Right cardiac atrium (tissue), 5 donors: ENCODE measurements around the gene FCHSD2. TPM values are rescaled to one million over a fixed set of nuclear protein-coding genes. Genes with fewer than 3 reads are reported as not detected.

Experiments
- ATAC-seq, 2 donors: fragments of 200-7000 bp; cut with Tn5 transposase; one replicate each; pipeline versions ENCODE4 v1.8.0 to v1.9.1; 2020; ENCODE audit warnings: moderate library complexity in 2 of 2, mild to moderate bottlenecking in 1 of 2
- DNase-seq, 3 donors: peaks; one replicate each; pipeline ENCODE4 v3.0.0-alpha.2; 2020
- H3K27ac ChIP-seq: one replicate; pipeline ENCODE4 v1.5.1; 2013; ENCODE audit warnings: mild to moderate bottlenecking, low read length, control low read depth, moderate library complexity
- H3K27me3 ChIP-seq: one replicate; pipeline ENCODE4 v1.6.1; 2013; ENCODE audit not compliant: control insufficient read depth, insufficient read depth
- H3K4me1 ChIP-seq: one replicate; pipeline ENCODE4 v1.6.1; 2013; ENCODE audit warnings: low read length; ENCODE audit not compliant: control insufficient read depth, insufficient read depth
- H3K4me3 ChIP-seq: one replicate; pipeline ENCODE4 v1.5.1; 2013; ENCODE audit warnings: low read length, control low read depth
- H3K9me3 ChIP-seq: one replicate; pipeline ENCODE4 v1.6.1; 2013; ENCODE audit warnings: low read length; ENCODE audit not compliant: control insufficient read depth
- WGBS: extraction: QIAGEN DNeasy Blood & Tissue Kit; methylation state at CpG from one replicate; pipeline ENCODE4 v1.1.7; 2013; 5-methylcytosine and 5-hydroxymethylcytosine counted together
- intact Hi-C, 4 donors: fragments of 100-400 bp; cut with DNase I; formaldehyde crosslinking; loops; one replicate each; pipeline versions ENCODE4 v1.11.0 to v1.14.0; 2022 to 2023
- polyA plus RNA-seq: library from polyadenylated mRNA; stranded (reverse); fragments of 200-250 nt; gene quantifications from one replicate; pipeline ENCODE4 v1.2.3, GENCODE V29; 2013
- total RNA-seq, 4 donors: library from RNA; stranded (reverse); fragmentation: NEBNext Ultra II Directional; extraction: Animal tissue kit (Norgen Biotek cat#: 25700); gene quantifications; one replicate each; pipeline ENCODE4 v1.2.1, GENCODE V29; 2021
- donor health status: healthy with polysubstance abuse.
- donor health status: DM: no; HTN: yes; CAD: no.
- donor health status: DM: no; HTN: no; CAD: no.
- donor health status: DM: no; HTN: yes; CAD: no; lungs with severe emphysema.
- donor health status: DM: yes; HTN: yes; CAD: no.

The FCHSD2 gene
- total and polyA plus RNA-seq, 5 donors: 12.6 to 54.1 (median 36.2) TPM

GRCh38 chr11:73117071-73117470, 25.0 kb downstream of the FCHSD2 start:
- H3K27me3 ChIP-seq: no peaks in the 10 kb centered on the region
- ATAC-seq (no peak), DNase-seq (no peak)
- peaks cover 4% of the 10 kb centered on the region for H3K4me1 ChIP-seq
- 72% methylated on average over 2 of the region's 2 CpGs for WGBS
- no peak overlapping the region for H3K4me3 ChIP-seq
- no peaks in the 10 kb centered on the region for H3K9me3 ChIP-seq
- no peak overlapping the region for H3K27ac ChIP-seq
- intact Hi-C loops: no loop called here

DNA sequence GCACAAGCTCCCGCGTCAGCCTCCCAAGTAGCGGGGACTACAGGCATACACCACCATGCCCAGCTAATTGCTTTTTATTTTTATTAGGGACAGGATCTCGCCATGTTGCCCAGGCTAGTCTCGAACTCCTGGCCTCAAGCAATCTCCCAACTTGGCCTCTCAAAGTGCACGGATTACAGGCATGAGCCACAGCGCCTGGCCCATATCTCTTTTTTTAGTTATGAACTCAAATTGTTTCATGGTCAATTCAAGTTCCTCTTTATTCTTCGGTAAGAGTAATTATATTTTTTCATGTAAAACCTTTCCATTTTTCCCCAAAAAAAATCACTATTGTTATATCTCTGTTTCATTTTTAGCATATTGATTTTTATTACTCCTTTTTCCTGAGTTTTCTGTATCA, 25.5 kb downstream of the FCHSD2 start:
- ATAC-seq (no peak), DNase-seq (no peak)
- H3K4me1 ChIP-seq: peaks cover 4% of the 10 kb centered on the region
- no peak overlapping the region for H3K27ac ChIP-seq
- intact Hi-C loops: no loop called here
- H3K9me3 ChIP-seq: no peaks in the 10 kb centered on the region
- WGBS: 93% methylated on average over 8 of the region's 8 CpGs
- H3K4me3 ChIP-seq: no peak overlapping the region
- H3K27me3 ChIP-seq: no peaks in the 10 kb centered on the region

DNA sequence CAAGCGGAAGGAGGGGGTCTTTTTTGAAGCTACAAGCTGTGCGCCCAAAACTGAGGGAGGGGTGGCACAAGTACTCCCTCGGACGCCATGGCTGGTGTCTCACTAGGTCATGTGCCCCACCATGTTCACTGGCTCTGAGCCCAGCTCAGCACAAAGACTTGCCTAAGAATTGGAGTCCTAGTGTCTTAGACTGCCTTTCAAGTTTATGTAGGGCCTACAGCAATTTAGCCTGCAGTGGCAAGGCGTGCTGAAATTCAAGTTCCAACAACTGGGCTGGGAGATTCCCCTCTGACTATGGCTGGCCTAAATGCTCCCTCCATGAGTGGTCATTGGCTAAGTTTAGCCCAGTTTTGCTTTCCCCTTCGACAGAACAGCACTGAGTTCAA, 27.3 kb downstream of the FCHSD2 start:
- Histone ChIP-seq H3K9me3 (no peaks in the 10 kb centered on the region), H3K27me3 (no peaks in the 10 kb centered on the region), H3K4me3 (no peak overlapping the region), H3K4me1 (peaks cover 4% of the 10 kb centered on the region), H3K27ac (no peak overlapping the region)
- DNase-seq (peak in 1 of 3 donors; percentile 45), ATAC-seq (no peak)
- WGBS: 95% methylated on average over 6 of the region's 6 CpGs
- intact Hi-C loops: no loop called here

- intact Hi-C loops: no loop called here
- 99% methylated on average over 4 of the region's 4 CpGs for WGBS
- Histone ChIP-seq H3K4me1 (peaks cover 3% of the 10 kb centered on the region), H3K4me3 (no peak overlapping the region), H3K9me3 (no peaks in the 10 kb centered on the region), H3K27me3 (no peaks in the 10 kb centered on the region), H3K27ac (no peak overlapping the region)
- ATAC-seq: no peak
- no peak for DNase-seq
These were observed 27.8 kb downstream of the FCHSD2 start for GRCh38 chr11:73114110-73114834.

DNA sequence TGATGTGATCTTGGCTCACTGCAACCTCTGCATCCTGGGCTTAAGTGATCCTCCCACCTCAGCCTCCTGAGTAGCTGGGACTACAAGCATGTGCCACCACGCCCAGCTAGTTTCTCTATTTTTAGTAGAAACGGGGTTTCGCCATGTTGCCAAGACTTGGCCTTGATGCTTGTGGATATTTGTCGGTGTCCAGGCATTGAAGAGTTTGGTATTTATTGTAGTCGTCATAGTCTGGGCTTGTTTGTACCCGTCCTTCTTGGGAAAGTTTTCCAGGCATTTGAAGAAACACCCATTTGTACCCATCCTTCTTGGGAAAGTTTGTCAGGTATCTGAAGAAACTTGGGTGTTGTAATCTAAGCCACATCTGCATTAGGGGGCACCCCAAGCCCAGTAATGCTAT, 28.7 kb downstream of the FCHSD2 start:
- Histone ChIP-seq H3K9me3 (no peaks in the 10 kb centered on the region), H3K4me3 (no peak overlapping the region), H3K27me3 (no peaks in the 10 kb centered on the region), H3K4me1 (peaks cover 2% of the 10 kb centered on the region), H3K27ac (no peak overlapping the region)
- intact Hi-C loops: no loop called here
- WGBS: 98% methylated on average over 6 of the region's 6 CpGs
- DNase-seq (no peak), ATAC-seq (no peak)

GRCh38 chr11:73107597-73107996, 34.5 kb downstream of the FCHSD2 start:
- intact Hi-C loops: no loop called here
- no peak for ATAC-seq
- Histone ChIP-seq H3K27me3 (no peaks in the 10 kb centered on the region), H3K9me3 (no peaks in the 10 kb centered on the region), H3K4me1 (no peaks in the 10 kb centered on the region), H3K27ac (no peak overlapping the region), H3K4me3 (no peak overlapping the region)
- WGBS: 91% methylated on average over 3 of the region's 3 CpGs
- no peak for DNase-seq

DNA sequence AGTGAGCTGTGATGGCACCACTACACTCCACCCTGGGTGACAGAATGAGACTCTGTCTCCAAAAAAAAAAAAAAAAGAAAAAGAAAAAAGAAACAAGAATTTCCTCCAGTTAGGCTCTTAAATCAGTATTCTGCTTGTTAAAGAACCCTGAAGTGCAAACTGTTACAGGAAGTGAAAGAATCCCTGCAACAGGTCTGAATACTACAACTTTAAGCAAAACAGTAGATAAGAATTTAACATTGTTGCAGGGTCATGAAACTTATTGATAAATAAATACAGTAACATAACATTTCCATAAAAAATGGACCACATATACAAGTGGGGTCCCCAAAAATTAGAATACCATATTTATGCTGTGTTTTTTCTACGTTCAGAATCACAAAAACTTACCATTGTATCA, 35.8 kb downstream of the FCHSD2 start:
- Histone ChIP-seq H3K27me3 (no peaks in the 10 kb centered on the region), H3K9me3 (no peaks in the 10 kb centered on the region), H3K4me1 (no peaks in the 10 kb centered on the region), H3K4me3 (no peak overlapping the region), H3K27ac (no peak overlapping the region)
- DNase-seq (no peak), ATAC-seq (no peak)
- intact Hi-C loops: no loop called here
- 98% methylated on average over 1 of the region's 1 CpG for WGBS

DNA sequence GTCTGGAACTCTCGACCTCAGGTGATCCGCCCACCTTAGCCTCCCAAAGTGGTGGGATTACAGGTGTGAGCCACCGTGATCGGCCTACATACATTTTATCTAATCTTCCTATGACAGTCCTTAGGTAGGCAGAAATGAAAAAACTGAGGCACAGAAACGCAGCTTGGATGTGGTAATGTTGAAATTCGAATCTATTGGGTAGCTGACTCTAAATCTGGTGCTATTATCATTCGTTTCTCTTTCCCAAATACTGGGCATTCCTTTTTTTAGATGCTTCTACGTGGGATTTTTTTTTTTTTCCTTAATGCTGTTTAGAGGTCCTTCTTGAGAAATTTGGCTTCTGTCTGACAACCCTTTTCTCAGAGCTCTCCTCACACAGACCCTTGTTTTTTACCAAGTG, 41.5 kb downstream of the FCHSD2 start:
- peaks cover 7% of the 10 kb centered on the region for H3K4me1 ChIP-seq
- ATAC-seq (no peak), DNase-seq (no peak)
- H3K4me3 ChIP-seq: no peak overlapping the region
- no peaks in the 10 kb centered on the region for H3K9me3 ChIP-seq
- no peaks in the 10 kb centered on the region for H3K27me3 ChIP-seq
- no peak overlapping the region for H3K27ac ChIP-seq
- 91% methylated on average over 8 of the region's 8 CpGs for WGBS
- intact Hi-C loops: no loop called here

DNA sequence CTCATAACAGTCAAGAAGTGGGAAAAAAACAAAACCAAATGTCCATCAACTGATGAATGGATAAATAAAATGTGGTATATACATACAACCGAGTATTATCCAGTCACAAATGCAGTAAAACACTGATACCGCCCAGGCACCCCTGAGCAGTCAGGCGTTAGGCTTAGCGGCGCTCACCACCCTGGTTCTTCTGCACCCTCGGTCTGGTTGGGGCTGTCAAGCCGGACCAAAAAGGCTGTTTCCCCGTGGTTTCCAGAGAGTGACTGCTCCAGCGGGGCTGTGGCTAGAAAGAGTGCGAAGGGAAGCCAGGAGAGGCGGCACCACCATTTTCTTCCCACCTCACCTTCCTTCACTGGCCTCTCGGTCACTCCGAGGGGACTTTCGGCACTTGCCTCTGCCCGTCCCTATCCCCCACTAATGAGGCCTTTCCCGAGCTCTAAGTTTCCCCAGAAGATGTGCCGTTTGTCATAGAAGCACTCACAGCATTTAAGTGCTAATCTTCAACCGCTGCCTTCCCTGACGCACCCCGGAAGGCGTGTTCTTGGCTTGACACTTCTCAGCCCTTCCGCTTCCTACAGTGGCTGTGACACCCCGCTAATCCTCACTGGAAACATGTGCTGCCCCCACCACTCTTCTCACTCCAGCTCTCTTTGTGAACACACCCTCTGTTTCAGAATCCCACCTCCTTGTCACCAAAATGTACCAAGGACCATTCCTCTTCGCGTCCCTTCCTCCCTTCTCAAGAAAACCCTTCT, 42.4 kb downstream of the FCHSD2 start:
- Histone ChIP-seq H3K4me3 (no peak overlapping the region), H3K27me3 (no peaks in the 10 kb centered on the region), H3K4me1 (peaks cover 7% of the 10 kb centered on the region), H3K27ac (no peak overlapping the region), H3K9me3 (no peaks in the 10 kb centered on the region)
- intact Hi-C loops: no loop called here
- peak in 1 of 2 donors; percentile 29 for ATAC-seq
- WGBS: 92% methylated on average over 25 of the region's 25 CpGs
- no peak for DNase-seq

DNA sequence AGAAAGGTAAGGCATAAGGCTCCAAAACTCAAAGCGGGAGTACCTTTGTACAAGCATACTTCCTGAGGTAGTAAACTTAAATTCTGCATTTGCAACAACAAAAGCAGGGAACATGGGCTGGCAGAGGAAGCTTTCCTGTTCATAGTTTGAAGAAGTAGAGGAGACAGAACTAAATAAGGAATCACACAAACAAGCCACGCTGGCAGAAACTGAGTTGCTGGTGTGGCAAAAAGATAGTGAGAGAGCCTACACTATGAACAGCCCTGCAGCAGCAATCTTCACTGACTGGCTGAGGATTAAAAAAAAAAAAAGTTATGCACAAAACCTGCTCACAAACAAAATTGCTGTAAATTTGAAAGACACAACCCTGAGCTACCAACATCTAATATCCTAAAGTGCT, 46.5 kb downstream of the FCHSD2 start:
- no peak overlapping the region for H3K4me3 ChIP-seq
- intact Hi-C loops: no loop called here
- no peaks in the 10 kb centered on the region for H3K27me3 ChIP-seq
- WGBS: 35% methylated on average over 2 of the region's 2 CpGs
- H3K27ac ChIP-seq: no peak overlapping the region
- peak; percentile 58 to 62 for ATAC-seq
- H3K9me3 ChIP-seq: no peaks in the 10 kb centered on the region
- peak in 1 of 3 donors; percentile 43 for DNase-seq
- H3K4me1 ChIP-seq: peaks cover 7% of the 10 kb centered on the region

- Histone ChIP-seq H3K27me3 (no peaks in the 10 kb centered on the region), H3K9me3 (no peaks in the 10 kb centered on the region), H3K27ac (no peak overlapping the region), H3K4me1 (peaks cover 2% of the 10 kb centered on the region), H3K4me3 (no peak overlapping the region)
- 97% methylated on average over 9 of the region's 9 CpGs for WGBS
- intact Hi-C loops: no loop called here
- no peak for DNase-seq
- no peak for ATAC-seq
These were observed 50.4 kb downstream of the FCHSD2 start for GRCh38 chr11:73091521-73092305.
